Epidermal melanocyte (primary cell): ENCODE data around the gene APPL2.
"Not testable (repeated sequence)": the region's sequence is repeated elsewhere in the genome, so short reads cannot be mapped to it uniquely, and the experiment has no call there.

Source experiments
- DNase-seq: peaks from one replicate; pipeline ENCODE4 v3.0.0; 2011; ENCODE audit warnings: low spot score; ENCODE audit not compliant: insufficient read length

Gene APPL2

GRCh38 chr12:105196090-105196489, 39.9 kb downstream of the APPL2 start:
- DNase-seq = no peak

GRCh38 chr12:105194947-105195346, 41.0 kb downstream of the APPL2 start:
- DNase-seq = no peak

GRCh38 chr12:105192624-105193225, 43.2 kb downstream of the APPL2 start:
- DNase-seq = no peak

GRCh38 chr12:105190530-105190929, 45.4 kb downstream of the APPL2 start:
- DNase-seq = no peak

- no peak for DNase-seq
Measured at GRCh38 chr12:105189293-105189692, 46.7 kb downstream of the APPL2 start.

- DNase-seq = not testable (repeated sequence)
Measured at GRCh38 chr12:105183976-105184375, 52.0 kb downstream of the APPL2 start.

- not testable (repeated sequence) for DNase-seq
Measured at GRCh38 chr12:105183406-105183805, 52.6 kb downstream of the APPL2 start.

- DNase-seq = not testable (repeated sequence)
Measured at GRCh38 chr12:105179114-105179513, 56.9 kb downstream of the APPL2 start.

- DNase-seq = no peak
Measured at GRCh38 chr12:105177208-105177607, 58.8 kb downstream of the APPL2 start.

GRCh38 chr12:105175397-105175990, 60.5 kb downstream of the APPL2 start:
- DNase-seq = no peak

GRCh38 chr12:105171691-105172436, 64.1 kb downstream of the APPL2 start:
- no peak for DNase-seq

GRCh38 chr12:105170139-105170538, 65.8 kb downstream of the APPL2 start:
- no peak for DNase-seq

- DNase-seq = no peak
Measured at GRCh38 chr12:105168006-105168405, 68.0 kb downstream of the APPL2 start.

GRCh38 chr12:105167346-105167745, 68.6 kb downstream of the APPL2 start:
- no peak for DNase-seq

GRCh38 chr12:105166736-105167135, 69.2 kb downstream of the APPL2 start:
- no peak for DNase-seq

- no peak for DNase-seq
Measured at GRCh38 chr12:105164068-105164467, 71.9 kb downstream of the APPL2 start.

GRCh38 chr12:105162174-105162573, 73.8 kb downstream of the APPL2 start:
- no peak for DNase-seq

GRCh38 chr12:105158876-105159275, 77.1 kb downstream of the APPL2 start:
- DNase-seq = no peak

GRCh38 chr12:105157606-105158005, 78.4 kb downstream of the APPL2 start:
- DNase-seq = no peak

GRCh38 chr12:105156260-105156659, 79.7 kb downstream of the APPL2 start:
- no peak for DNase-seq

- DNase-seq = no peak
Measured at GRCh38 chr12:105142259-105142658, 93.7 kb downstream of the APPL2 start.

- DNase-seq = no peak
Measured at GRCh38 chr12:105141320-105141922, 94.6 kb downstream of the APPL2 start.
